ENCODE results near the gene SRSF12.

The SRSF12 gene

GRCh38 chr6:89084954-89085353 lies 32.9 kb downstream of the SRSF12 start:
- Histone ChIP-seq H3K4me3 (ENCODE audit: low read depth, low read length) (no peak overlapping the region), H3K4me1 (ENCODE audit: control insufficient read depth, insufficient read depth, low read length, unreplicated experiment) (peaks cover 5% of the 10 kb centered on the region), H3K27ac (ENCODE audit: low read depth, low read length) (peak overlapping the region; percentile 8; the same call in 1 of the 2 replicates), H3K36me3 (ENCODE audit: insufficient read depth, low read length) (peaks cover 37% of the 10 kb centered on the region), H3K79me2 (ENCODE audit: control insufficient read depth, insufficient read depth, low read length, unreplicated experiment) (peaks cover 43% of the 10 kb centered on the region), H2AFZ (ENCODE audit: low read length, unreplicated experiment) (no peak overlapping the region), H3K27me3 (ENCODE audit: insufficient read depth, low read length) (no peaks in the 10 kb centered on the region)

GRCh38 chr6:89084542-89084941 lies 33.3 kb downstream of the SRSF12 start:
- H3K79me2 ChIP-seq (ENCODE audit: control insufficient read depth, insufficient read depth, low read length, unreplicated experiment) = peaks cover 43% of the 10 kb centered on the region
- no peak overlapping the region for H2AFZ ChIP-seq (ENCODE audit: low read length, unreplicated experiment)
- H3K4me3 ChIP-seq (ENCODE audit: low read depth, low read length) = peak overlapping the region; percentile 96; the same call in 1 of the 2 replicates
- peaks cover 5% of the 10 kb centered on the region for H3K4me1 ChIP-seq (ENCODE audit: control insufficient read depth, insufficient read depth, low read length, unreplicated experiment)
- no peak overlapping the region for H3K27ac ChIP-seq (ENCODE audit: low read depth, low read length)
- peaks cover 37% of the 10 kb centered on the region for H3K36me3 ChIP-seq (ENCODE audit: insufficient read depth, low read length)
- H3K27me3 ChIP-seq (ENCODE audit: insufficient read depth, low read length) = no peaks in the 10 kb centered on the region

GRCh38 chr6:89082486-89082891 lies 35.4 kb downstream of the SRSF12 start:
- no peak overlapping the region for H2AFZ ChIP-seq (ENCODE audit: low read length, unreplicated experiment)
- H3K4me1 ChIP-seq (ENCODE audit: control insufficient read depth, insufficient read depth, low read length, unreplicated experiment) = peaks cover 5% of the 10 kb centered on the region
- peak overlapping the region; percentile 88 for H3K27ac ChIP-seq (ENCODE audit: low read depth, low read length)
- peaks cover 37% of the 10 kb centered on the region for H3K36me3 ChIP-seq (ENCODE audit: insufficient read depth, low read length)
- H3K27me3 ChIP-seq (ENCODE audit: insufficient read depth, low read length) = no peaks in the 10 kb centered on the region
- H3K79me2 ChIP-seq (ENCODE audit: control insufficient read depth, insufficient read depth, low read length, unreplicated experiment) = peaks cover 43% of the 10 kb centered on the region
- H3K4me3 ChIP-seq (ENCODE audit: low read depth, low read length) = peak overlapping the region; percentile 96

- Histone ChIP-seq H3K27me3 (ENCODE audit: insufficient read depth, low read length) (no peaks in the 10 kb centered on the region), H3K4me1 (ENCODE audit: control insufficient read depth, insufficient read depth, low read length, unreplicated experiment) (peaks cover 5% of the 10 kb centered on the region), H3K4me3 (ENCODE audit: low read depth, low read length) (peak overlapping the region; percentile 96), H3K27ac (ENCODE audit: low read depth, low read length) (peak overlapping the region; percentile 99), H2AFZ (ENCODE audit: low read length, unreplicated experiment) (no peak overlapping the region), H3K79me2 (ENCODE audit: control insufficient read depth, insufficient read depth, low read length, unreplicated experiment) (peaks cover 43% of the 10 kb centered on the region), H3K36me3 (ENCODE audit: insufficient read depth, low read length) (peaks cover 37% of the 10 kb centered on the region)
Observed at GRCh38 chr6:89081423-89082322, 36.2 kb downstream of the SRSF12 start.

GRCh38 chr6:89081129-89081422 lies 36.8 kb downstream of the SRSF12 start:
- Histone ChIP-seq H3K36me3 (ENCODE audit: insufficient read depth, low read length) (peaks cover 37% of the 10 kb centered on the region), H3K79me2 (ENCODE audit: control insufficient read depth, insufficient read depth, low read length, unreplicated experiment) (peaks cover 43% of the 10 kb centered on the region), H3K27ac (ENCODE audit: low read depth, low read length) (peak overlapping the region; percentile 99), H3K27me3 (ENCODE audit: insufficient read depth, low read length) (no peaks in the 10 kb centered on the region), H2AFZ (ENCODE audit: low read length, unreplicated experiment) (no peak overlapping the region), H3K4me3 (ENCODE audit: low read depth, low read length) (peak overlapping the region; percentile 96), H3K4me1 (ENCODE audit: control insufficient read depth, insufficient read depth, low read length, unreplicated experiment) (peaks cover 5% of the 10 kb centered on the region)

GRCh38 chr6:89080281-89081128 lies 37.4 kb downstream of the SRSF12 start, which contains the start of gene PNRC1:
Gene PNRC1, plus strand, starts transcription at chr6:89080751. Its CDS starts 144 bp downstream, at chr6:89080895.
- H2AFZ ChIP-seq (ENCODE audit: low read length, unreplicated experiment) = peak within 1 kb of the TSS; percentile 62
- peak within 1 kb of the TSS; percentile 96 for H3K4me3 ChIP-seq (ENCODE audit: low read depth, low read length)
- no peaks in the 10 kb centered on the region for H3K27me3 ChIP-seq (ENCODE audit: insufficient read depth, low read length)
- peak within 1 kb of the TSS; percentile 99 for H3K27ac ChIP-seq (ENCODE audit: low read depth, low read length)
- peaks cover 43% of the 10 kb centered on the region for H3K79me2 ChIP-seq (ENCODE audit: control insufficient read depth, insufficient read depth, low read length, unreplicated experiment)
- peaks cover 5% of the 10 kb centered on the region for H3K4me1 ChIP-seq (ENCODE audit: control insufficient read depth, insufficient read depth, low read length, unreplicated experiment)
- peaks cover 34% of the 10 kb centered on the region for H3K36me3 ChIP-seq (ENCODE audit: insufficient read depth, low read length)

GRCh38 chr6:89079511-89080234 lies 38.2 kb downstream of the SRSF12 start:
- Histone ChIP-seq H3K36me3 (ENCODE audit: insufficient read depth, low read length) (peaks cover 26% of the 10 kb centered on the region), H3K79me2 (ENCODE audit: control insufficient read depth, insufficient read depth, low read length, unreplicated experiment) (peaks cover 34% of the 10 kb centered on the region), H3K4me1 (ENCODE audit: control insufficient read depth, insufficient read depth, low read length, unreplicated experiment) (no peaks in the 10 kb centered on the region), H3K27me3 (ENCODE audit: insufficient read depth, low read length) (no peaks in the 10 kb centered on the region), H2AFZ (ENCODE audit: low read length, unreplicated experiment) (peak overlapping the region; percentile 62), H3K4me3 (ENCODE audit: low read depth, low read length) (peak overlapping the region; percentile 96), H3K27ac (ENCODE audit: low read depth, low read length) (peak overlapping the region; percentile 99)

GRCh38 chr6:89073840-89074239 lies 44.0 kb downstream of the SRSF12 start:
- Histone ChIP-seq H3K36me3 (ENCODE audit: insufficient read depth, low read length) (no peaks in the 10 kb centered on the region), H3K79me2 (ENCODE audit: control insufficient read depth, insufficient read depth, low read length, unreplicated experiment) (no peaks in the 10 kb centered on the region), H3K4me3 (ENCODE audit: low read depth, low read length) (no peak overlapping the region), H3K27me3 (ENCODE audit: insufficient read depth, low read length) (no peaks in the 10 kb centered on the region), H3K27ac (ENCODE audit: low read depth, low read length) (no peak overlapping the region), H2AFZ (ENCODE audit: low read length, unreplicated experiment) (no peak overlapping the region), H3K4me1 (ENCODE audit: control insufficient read depth, insufficient read depth, low read length, unreplicated experiment) (peaks cover under 1% of the 10 kb centered on the region)

GRCh38 chr6:89073014-89073620 lies 44.8 kb downstream of the SRSF12 start:
- H3K79me2 ChIP-seq (ENCODE audit: control insufficient read depth, insufficient read depth, low read length, unreplicated experiment) = no peaks in the 10 kb centered on the region
- no peaks in the 10 kb centered on the region for H3K36me3 ChIP-seq (ENCODE audit: insufficient read depth, low read length)
- no peak overlapping the region for H3K4me3 ChIP-seq (ENCODE audit: low read depth, low read length)
- H3K27me3 ChIP-seq (ENCODE audit: insufficient read depth, low read length) = no peaks in the 10 kb centered on the region
- no peak overlapping the region for H2AFZ ChIP-seq (ENCODE audit: low read length, unreplicated experiment)
- no peak overlapping the region for H3K27ac ChIP-seq (ENCODE audit: low read depth, low read length)
- peaks cover 7% of the 10 kb centered on the region for H3K4me1 ChIP-seq (ENCODE audit: control insufficient read depth, insufficient read depth, low read length, unreplicated experiment)

- Histone ChIP-seq H3K36me3 (ENCODE audit: insufficient read depth, low read length) (no peaks in the 10 kb centered on the region), H3K79me2 (ENCODE audit: control insufficient read depth, insufficient read depth, low read length, unreplicated experiment) (no peaks in the 10 kb centered on the region), H3K4me3 (ENCODE audit: low read depth, low read length) (no peak overlapping the region), H3K4me1 (ENCODE audit: control insufficient read depth, insufficient read depth, low read length, unreplicated experiment) (peaks cover 14% of the 10 kb centered on the region), H2AFZ (ENCODE audit: low read length, unreplicated experiment) (no peak overlapping the region), H3K27ac (ENCODE audit: low read depth, low read length) (no peak overlapping the region), H3K27me3 (ENCODE audit: insufficient read depth, low read length) (no peaks in the 10 kb centered on the region)
Observed at GRCh38 chr6:89071036-89071435, 46.8 kb downstream of the SRSF12 start.
